Fibroblast of pulmonary artery (primary cell): Measurements from ENCODE around the gene KRTAP5-3.

Source experiments
- DNase-seq: peaks from one replicate; pipeline ENCODE4 v3.0.0-alpha.2; 2010; ENCODE audit warnings: low read depth
- H3K4me3 ChIP-seq: replicated peaks from 2 replicates; pipeline ENCODE4 v1.5.1; 2011; ENCODE audit warnings: low read depth, mild to moderate bottlenecking, control low read depth, low read length, moderate library complexity
- TF ChIP-seq, protein P1 (sequence below): IDR thresholded peaks from 2 replicates; pipeline ENCODE4 v1.5.1; 2011; ENCODE audit warnings: mild to moderate bottlenecking, control low read depth, low read length, inconsistent platforms; ENCODE audit errors: missing control alignments

The KRTAP5-3 gene

DNA sequence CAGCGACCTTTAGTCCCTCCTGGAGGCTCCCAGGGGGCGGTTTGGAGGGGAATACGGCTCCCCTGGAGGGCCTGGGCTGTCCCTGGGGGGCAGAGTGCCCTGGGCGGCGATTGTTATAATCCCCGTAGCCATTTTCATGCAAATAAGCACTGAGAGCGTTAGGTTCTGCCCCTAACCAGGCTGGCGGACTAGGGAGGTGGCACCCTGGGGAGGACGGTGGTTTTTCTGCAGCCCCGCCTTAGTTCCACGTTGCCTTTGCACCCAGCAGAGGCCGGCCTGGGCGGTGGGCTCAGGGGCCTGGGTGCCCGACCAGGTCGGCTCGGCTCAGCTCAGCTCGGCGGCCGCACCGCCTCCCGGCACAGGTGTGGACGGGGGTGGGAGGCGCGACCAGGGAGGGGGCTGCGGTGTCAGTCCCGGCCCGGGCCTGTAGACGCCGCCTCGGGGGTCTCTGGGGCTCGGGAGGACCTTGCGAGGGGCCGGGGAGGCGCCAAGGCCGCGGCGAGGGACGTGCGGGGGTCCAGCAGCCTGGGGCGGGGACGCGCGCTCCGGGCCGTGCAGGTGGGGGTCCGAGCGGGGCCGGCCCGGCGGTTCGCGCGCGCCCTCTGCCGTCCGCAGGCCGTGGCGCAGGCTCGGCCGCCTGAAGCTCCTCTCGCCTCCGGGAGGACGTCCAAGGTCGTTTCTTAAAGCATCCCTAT, 33.9 kb downstream of the KRTAP5-3 start:
- peak; percentile 42 for DNase-seq
- TF ChIP-seq, protein P1, sequence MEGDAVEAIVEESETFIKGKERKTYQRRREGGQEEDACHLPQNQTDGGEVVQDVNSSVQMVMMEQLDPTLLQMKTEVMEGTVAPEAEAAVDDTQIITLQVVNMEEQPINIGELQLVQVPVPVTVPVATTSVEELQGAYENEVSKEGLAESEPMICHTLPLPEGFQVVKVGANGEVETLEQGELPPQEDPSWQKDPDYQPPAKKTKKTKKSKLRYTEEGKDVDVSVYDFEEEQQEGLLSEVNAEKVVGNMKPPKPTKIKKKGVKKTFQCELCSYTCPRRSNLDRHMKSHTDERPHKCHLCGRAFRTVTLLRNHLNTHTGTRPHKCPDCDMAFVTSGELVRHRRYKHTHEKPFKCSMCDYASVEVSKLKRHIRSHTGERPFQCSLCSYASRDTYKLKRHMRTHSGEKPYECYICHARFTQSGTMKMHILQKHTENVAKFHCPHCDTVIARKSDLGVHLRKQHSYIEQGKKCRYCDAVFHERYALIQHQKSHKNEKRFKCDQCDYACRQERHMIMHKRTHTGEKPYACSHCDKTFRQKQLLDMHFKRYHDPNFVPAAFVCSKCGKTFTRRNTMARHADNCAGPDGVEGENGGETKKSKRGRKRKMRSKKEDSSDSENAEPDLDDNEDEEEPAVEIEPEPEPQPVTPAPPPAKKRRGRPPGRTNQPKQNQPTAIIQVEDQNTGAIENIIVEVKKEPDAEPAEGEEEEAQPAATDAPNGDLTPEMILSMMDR = peak; percentile 46
- H3K4me3 ChIP-seq = no peak overlapping the region

DNA sequence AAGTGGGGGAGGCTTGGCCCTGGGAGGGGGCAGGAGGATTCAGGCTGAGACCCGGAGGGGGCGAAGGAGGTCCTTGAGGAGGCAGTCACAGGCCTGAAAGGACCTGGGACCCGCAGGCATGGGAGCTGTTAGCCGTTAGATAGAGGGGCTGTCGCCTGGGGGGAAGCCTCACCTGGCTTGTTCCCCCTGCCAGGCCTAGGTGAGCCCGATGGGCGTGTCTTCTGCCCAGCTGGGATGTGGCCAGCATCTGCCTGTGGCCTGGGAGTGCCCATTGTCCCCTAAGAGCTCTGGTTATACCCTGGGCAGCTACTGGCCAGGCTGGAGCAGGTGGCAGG, 34.4 kb downstream of the KRTAP5-3 start:
- TF ChIP-seq, protein P1 = no peak
- no peak overlapping the region for H3K4me3 ChIP-seq
- no peak for DNase-seq

DNA sequence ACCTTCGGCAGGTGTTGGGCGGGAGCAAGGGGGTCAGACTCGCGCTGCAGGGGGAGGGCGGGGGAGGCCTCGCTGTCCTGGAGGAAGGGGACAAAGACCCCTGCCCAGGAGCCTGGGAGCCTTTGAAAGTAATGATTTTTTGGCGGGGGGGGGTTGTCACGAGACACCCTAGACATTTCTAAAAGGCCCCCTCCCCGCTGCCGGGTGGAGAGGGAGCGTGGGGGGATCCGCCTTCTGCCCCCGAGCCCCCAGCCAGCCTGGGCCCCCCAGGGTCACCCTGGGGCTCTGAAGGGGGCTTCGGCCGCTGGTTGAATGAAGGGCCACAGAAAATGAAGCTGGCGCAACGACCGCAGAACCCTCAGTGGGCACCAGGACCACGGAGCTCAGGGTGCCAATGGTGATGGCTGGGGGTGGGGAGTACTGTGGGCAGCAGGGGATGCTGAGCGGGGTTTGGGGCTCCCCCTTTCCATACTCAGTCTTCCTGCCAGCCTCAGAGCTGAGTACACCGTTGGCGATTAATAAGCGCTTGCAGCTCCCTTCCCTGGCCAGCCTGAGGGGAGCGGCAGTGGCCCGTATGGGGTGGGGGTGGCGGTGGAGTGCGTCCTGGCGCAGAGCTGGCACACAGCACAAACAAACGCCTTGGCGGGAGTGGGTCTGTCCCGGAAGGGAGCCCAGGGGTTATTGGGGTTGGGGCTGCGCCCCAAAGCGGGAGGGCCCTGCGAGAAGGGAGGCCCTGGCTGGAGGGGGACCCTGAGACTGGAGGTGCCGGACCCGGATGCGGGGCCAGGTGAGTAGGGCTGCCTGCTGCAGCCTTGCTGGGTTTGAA, 35.0 kb downstream of the KRTAP5-3 start:
- TF ChIP-seq, protein P1 = no peak
- no peak overlapping the region for H3K4me3 ChIP-seq
- DNase-seq = no peak

DNA sequence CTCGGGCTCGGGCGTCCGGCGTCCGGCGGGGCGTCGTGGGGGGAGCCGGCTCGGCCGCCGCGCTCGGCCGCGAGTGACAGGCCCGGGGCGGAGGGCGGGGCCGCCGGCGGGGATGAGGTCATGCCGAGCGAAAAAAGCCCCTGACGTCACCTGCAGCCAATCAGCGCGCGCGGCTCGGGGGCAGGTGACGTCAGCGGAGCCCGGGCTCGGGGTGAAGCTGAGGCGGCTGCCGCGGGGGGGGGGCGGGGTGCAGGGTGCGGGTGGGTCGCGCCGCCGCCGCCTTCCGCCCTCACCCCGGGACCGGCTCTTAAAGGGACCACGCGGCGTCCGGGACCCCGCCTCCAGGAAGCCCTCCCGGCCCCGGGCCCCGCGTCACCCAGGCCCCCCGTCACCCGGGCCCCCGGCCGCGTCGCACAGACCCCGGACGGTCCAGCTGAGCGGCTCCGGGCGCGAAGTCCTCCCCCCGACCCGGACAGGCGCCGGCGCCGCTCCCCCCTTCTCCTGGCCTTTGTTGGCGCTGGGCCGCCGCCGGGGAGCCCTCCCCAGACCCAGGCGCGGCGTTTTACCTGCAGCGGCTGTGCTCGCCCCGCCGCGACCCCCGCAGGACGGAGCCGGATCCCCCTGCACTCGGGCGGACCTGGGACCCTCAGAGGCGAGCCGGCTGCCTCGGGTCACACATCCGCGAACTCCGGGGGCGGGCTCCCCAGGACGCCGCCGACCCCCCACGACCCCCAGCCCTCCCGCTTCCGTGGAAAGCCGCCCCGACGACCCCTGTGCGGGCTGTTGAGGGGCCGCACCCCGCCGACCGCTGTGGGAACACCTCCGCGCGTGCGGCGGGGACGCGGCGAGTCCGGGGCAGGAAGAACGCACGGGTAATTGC, 35.8 kb downstream of the KRTAP5-3 start, which contains the start of gene DUSP8:
DUSP8 (minus strand) TSS at position 75 of the 880 bp plus-strand sequence. CDS start 6,445 bp downstream, outside the sequence.
- TF ChIP-seq, protein P1 = no peak
- H3K4me3 ChIP-seq = peak within 1 kb of the TSS; percentile 55
- peak; percentile 82 for DNase-seq

DNA sequence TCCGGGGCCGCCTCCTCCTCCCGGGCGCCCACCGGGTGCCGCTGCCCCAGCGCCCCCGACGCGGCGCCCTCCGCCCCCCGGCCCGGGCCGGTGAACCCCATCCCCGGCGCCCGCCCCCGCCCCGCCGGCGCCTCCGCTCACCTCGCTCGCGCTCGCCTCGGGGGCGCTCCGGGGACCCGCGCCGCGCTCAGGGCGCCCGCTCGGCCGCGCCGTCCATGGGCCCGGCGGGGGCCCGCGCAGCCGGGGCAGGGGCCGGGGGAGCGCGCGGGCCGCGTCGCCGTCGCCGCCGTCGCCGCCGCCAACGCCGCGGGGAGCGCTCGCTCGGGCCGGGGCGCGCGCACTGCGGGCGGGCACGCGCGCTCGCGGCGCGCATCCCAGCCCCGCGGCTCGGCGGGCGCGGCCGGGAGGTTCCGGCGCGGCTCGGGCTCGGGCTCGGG, 36.5 kb downstream of the KRTAP5-3 start:
- DNase-seq = no peak
- peak overlapping the region; percentile 55 for H3K4me3 ChIP-seq
- TF ChIP-seq, protein P1 = no peak

DNA sequence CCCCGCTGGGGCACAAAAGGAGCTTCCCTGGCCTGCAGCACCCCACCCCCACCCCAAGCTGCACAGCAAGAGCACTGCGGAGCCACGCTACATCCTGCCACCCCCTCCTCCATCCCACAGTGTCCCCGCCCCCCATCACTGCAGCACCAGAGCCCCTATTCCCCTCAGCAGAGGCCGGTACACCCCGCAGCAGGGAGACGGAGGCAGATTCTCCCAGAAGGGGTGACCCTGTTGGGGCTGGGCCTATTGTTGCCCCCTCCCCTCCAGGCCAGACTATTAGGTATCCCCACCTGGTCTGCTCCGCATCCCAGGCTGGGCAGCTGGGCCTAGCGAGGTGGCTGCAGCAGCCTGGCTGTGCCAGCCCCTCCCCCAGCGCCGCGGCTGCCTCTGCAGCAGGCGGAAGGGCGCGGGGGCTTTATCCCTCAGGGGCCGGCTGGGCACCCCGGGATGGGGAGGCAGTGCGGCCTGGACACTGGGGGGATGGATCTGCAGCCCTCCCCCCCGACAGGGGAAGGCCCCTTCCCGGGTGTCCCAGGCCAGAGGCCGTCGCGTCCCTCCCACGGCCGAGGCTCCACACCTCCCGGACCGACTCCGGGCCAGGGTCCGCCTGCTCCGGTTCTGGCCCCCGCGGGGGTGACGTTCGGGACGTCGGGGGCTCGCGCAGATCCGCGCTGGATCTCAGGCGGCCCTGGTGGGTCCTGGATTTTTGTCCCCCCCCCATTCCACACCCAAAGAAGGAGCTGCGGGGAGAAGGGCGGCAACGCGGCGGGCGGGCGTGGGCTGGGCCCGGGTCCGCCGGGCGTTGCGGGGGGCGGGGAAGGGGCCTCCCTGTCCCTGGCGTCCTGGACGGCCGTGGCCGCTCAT, 37.1 kb downstream of the KRTAP5-3 start:
- TF ChIP-seq, protein P1 = no peak
- H3K4me3 ChIP-seq = peak overlapping the region; percentile 55
- DNase-seq = no peak
